Measurements from ENCODE around the gene CASP3.

Gene CASP3

GRCh38 chr4:184689681-184690080, 40.4 kb upstream of the CASP3 start:
- H3K9me3 ChIP-seq (ENCODE audit: severe bottlenecking) = no peaks in the 10 kb centered on the region
- DNase-seq = no peak
- H3K4me3 ChIP-seq (ENCODE audit: low read depth, low read length) = no peak overlapping the region
- H3K27me3 ChIP-seq (ENCODE audit: insufficient read depth, low read depth, severe bottlenecking) = no peaks in the 10 kb centered on the region
- peaks cover 26% of the 10 kb centered on the region for H3K36me3 ChIP-seq
- no peak overlapping the region for H3K27ac ChIP-seq
- no peak for TF ChIP-seq CTCF (IDR thresholded peaks at IDR 0.05; ENCODE audit: low read depth, low read length)

GRCh38 chr4:184688447-184688846, 39.2 kb upstream of the CASP3 start:
- DNase-seq = no peak
- no peaks in the 10 kb centered on the region for H3K27me3 ChIP-seq (ENCODE audit: insufficient read depth, low read depth, severe bottlenecking)
- no peak overlapping the region for H3K27ac ChIP-seq
- peaks cover 13% of the 10 kb centered on the region for H3K36me3 ChIP-seq
- H3K4me3 ChIP-seq (ENCODE audit: low read depth, low read length) = no peak overlapping the region
- no peak for TF ChIP-seq CTCF (IDR thresholded peaks at IDR 0.05; ENCODE audit: low read depth, low read length)
- no peaks in the 10 kb centered on the region for H3K9me3 ChIP-seq (ENCODE audit: severe bottlenecking)

GRCh38 chr4:184688005-184688404, 38.8 kb upstream of the CASP3 start:
- peaks cover 9% of the 10 kb centered on the region for H3K36me3 ChIP-seq
- no peak for DNase-seq
- H3K4me3 ChIP-seq (ENCODE audit: low read depth, low read length) = no peak overlapping the region
- H3K27ac ChIP-seq = no peak overlapping the region
- no peaks in the 10 kb centered on the region for H3K9me3 ChIP-seq (ENCODE audit: severe bottlenecking)
- TF ChIP-seq CTCF (IDR thresholded peaks at IDR 0.05; ENCODE audit: low read depth, low read length) = no peak
- H3K27me3 ChIP-seq (ENCODE audit: insufficient read depth, low read depth, severe bottlenecking) = no peaks in the 10 kb centered on the region

GRCh38 chr4:184684491-184685189, 35.4 kb upstream of the CASP3 start:
- Histone ChIP-seq H3K27me3 (ENCODE audit: insufficient read depth, low read depth, severe bottlenecking) (no peaks in the 10 kb centered on the region), H3K4me3 (ENCODE audit: low read depth, low read length) (no peak overlapping the region), H3K27ac (no peak overlapping the region), H3K9me3 (ENCODE audit: severe bottlenecking) (no peaks in the 10 kb centered on the region), H3K36me3 (peaks cover 5% of the 10 kb centered on the region)
- no peak for DNase-seq
- no peak for TF ChIP-seq CTCF (IDR thresholded peaks at IDR 0.05; ENCODE audit: low read depth, low read length)

- peaks cover 8% of the 10 kb centered on the region for H3K36me3 ChIP-seq
- no peak overlapping the region for H3K4me3 ChIP-seq (ENCODE audit: low read depth, low read length)
- no peak overlapping the region for H3K27ac ChIP-seq
- H3K9me3 ChIP-seq (ENCODE audit: severe bottlenecking) = no peaks in the 10 kb centered on the region
- no peak for TF ChIP-seq CTCF (IDR thresholded peaks at IDR 0.05; ENCODE audit: low read depth, low read length)
- no peak for DNase-seq
- H3K27me3 ChIP-seq (ENCODE audit: insufficient read depth, low read depth, severe bottlenecking) = no peaks in the 10 kb centered on the region
These were observed 32.7 kb upstream of the CASP3 start for GRCh38 chr4:184681916-184682315.

- H3K4me3 ChIP-seq (ENCODE audit: low read depth, low read length) = no peak overlapping the region
- TF ChIP-seq CTCF (IDR thresholded peaks at IDR 0.05; ENCODE audit: low read depth, low read length) = no peak
- H3K36me3 ChIP-seq = peaks cover 8% of the 10 kb centered on the region
- H3K9me3 ChIP-seq (ENCODE audit: severe bottlenecking) = no peaks in the 10 kb centered on the region
- no peak for DNase-seq
- H3K27me3 ChIP-seq (ENCODE audit: insufficient read depth, low read depth, severe bottlenecking) = no peaks in the 10 kb centered on the region
- H3K27ac ChIP-seq = no peak overlapping the region
These were observed 31.5 kb upstream of the CASP3 start for GRCh38 chr4:184680698-184681097.
